Activated naive CD8-positive, alpha-beta T cell (primary cell): ENCODE data around the gene CEP19.

Source experiments
- H3K27ac Mint-ChIP-seq: one replicate; pipeline ENCODE4 v1.8.0; 2021; ENCODE audit warnings: mixed read lengths
- H3K27me3 Mint-ChIP-seq: one replicate; pipeline ENCODE4 v1.8.0; 2021; ENCODE audit warnings: mixed read lengths
- H3K36me3 Mint-ChIP-seq: one replicate; pipeline ENCODE4 v1.8.0; 2021; ENCODE audit warnings: mixed read lengths
- H3K4me1 Mint-ChIP-seq: one replicate; pipeline ENCODE4 v1.8.0; 2021; ENCODE audit warnings: low read depth, mixed read lengths
- H3K4me3 Mint-ChIP-seq: one replicate; pipeline ENCODE4 v1.8.0; 2021; ENCODE audit warnings: mild to moderate bottlenecking, mixed read lengths
- H3K9me3 Mint-ChIP-seq: one replicate; pipeline ENCODE4 v1.8.0; 2021; ENCODE audit warnings: low read depth, mixed read lengths

Gene CEP19

DNA sequence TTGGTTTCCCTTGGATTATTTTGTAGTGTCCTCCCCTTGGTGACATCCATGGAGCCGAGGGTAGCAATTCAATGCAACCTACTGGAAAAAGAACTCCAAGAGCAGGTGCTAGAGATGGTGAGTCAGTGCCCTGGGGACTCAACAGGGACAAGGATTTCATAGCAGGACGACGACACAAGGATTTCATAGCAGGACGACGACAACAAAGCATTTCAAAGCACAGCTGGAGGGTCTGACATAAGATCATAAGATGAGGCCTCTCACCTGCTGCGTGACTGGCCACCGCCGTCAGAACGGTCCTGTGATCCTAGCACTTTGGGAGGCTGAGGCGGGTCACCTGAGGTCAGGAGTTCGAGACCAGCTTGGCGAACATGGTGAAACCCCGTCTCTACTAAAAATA lies 50.0 kb downstream of the CEP19 start:
- Mint-ChIP-seq H3K4me1 (no peaks in the 10 kb centered on the region), H3K27me3 (no peaks in the 10 kb centered on the region), H3K27ac (no peak overlapping the region), H3K4me3 (no peak overlapping the region), H3K36me3 (no peaks in the 10 kb centered on the region), H3K9me3 (no peaks in the 10 kb centered on the region)

DNA sequence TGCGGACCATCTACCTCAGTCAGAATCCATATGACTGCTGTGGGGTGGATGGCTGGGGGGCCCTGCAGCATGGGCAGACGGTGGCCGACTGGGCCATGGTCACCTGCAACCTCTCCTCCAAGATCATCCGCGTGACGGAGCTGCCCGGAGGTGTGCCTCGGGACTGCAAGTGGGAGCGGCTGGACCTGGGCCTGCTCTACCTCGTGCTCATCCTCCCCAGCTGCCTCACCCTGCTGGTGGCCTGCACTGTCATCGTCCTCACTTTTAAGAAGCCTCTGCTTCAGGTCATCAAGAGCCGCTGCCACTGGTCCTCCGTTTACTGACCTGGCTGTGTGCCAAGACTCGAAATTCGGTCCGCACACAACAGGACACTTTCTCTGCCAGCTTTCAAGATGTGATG lies 50.6 kb downstream of the CEP19 start:
- Mint-ChIP-seq H3K27ac (no peak overlapping the region), H3K9me3 (no peaks in the 10 kb centered on the region), H3K27me3 (no peaks in the 10 kb centered on the region), H3K36me3 (no peaks in the 10 kb centered on the region), H3K4me3 (no peak overlapping the region), H3K4me1 (no peaks in the 10 kb centered on the region)

DNA sequence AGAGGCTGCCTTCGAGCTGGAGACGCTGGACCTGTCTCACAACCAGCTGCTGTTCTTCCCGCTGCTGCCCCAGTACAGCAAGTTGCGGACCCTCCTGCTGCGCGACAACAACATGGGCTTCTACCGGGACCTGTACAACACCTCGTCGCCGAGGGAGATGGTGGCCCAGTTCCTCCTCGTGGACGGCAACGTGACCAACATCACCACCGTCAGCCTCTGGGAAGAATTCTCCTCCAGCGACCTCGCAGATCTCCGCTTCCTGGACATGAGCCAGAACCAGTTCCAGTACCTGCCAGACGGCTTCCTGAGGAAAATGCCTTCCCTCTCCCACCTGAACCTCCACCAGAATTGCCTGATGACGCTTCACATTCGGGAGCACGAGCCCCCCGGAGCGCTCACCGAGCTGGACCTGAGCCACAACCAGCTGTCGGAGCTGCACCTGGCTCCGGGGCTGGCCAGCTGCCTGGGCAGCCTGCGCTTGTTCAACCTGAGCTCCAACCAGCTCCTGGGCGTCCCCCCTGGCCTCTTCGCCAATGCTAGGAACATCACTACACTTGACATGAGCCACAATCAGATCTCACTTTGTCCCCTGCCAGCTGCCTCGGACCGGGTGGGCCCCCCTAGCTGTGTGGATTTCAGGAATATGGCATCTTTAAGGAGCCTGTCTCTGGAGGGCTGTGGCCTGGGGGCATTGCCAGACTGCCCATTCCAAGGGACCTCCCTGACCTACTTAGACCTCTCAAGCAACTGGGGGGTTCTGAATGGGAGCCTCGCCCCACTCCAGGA lies 51.5 kb downstream of the CEP19 start:
- Mint-ChIP-seq H3K4me1 (no peaks in the 10 kb centered on the region), H3K4me3 (no peak overlapping the region), H3K9me3 (no peaks in the 10 kb centered on the region), H3K27me3 (no peaks in the 10 kb centered on the region), H3K36me3 (no peaks in the 10 kb centered on the region), H3K27ac (no peak overlapping the region)

DNA sequence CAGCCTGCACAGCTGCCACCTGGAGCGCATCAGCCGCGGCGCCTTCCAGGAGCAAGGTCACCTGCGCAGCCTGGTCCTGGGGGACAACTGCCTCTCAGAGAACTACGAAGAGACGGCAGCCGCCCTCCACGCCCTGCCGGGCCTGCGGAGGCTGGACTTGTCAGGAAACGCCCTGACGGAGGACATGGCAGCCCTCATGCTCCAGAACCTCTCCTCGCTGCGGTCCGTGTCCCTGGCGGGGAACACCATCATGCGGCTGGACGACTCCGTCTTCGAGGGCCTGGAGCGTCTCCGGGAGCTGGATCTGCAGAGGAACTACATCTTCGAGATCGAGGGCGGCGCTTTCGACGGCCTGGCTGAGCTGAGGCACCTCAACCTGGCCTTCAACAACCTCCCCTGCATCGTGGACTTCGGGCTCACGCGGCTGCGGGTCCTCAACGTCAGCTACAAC lies 52.1 kb downstream of the CEP19 start:
- no peak overlapping the region for H3K4me3 Mint-ChIP-seq
- no peaks in the 10 kb centered on the region for H3K9me3 Mint-ChIP-seq
- no peaks in the 10 kb centered on the region for H3K36me3 Mint-ChIP-seq
- no peak overlapping the region for H3K27ac Mint-ChIP-seq
- H3K27me3 Mint-ChIP-seq, result no peaks in the 10 kb centered on the region
- no peaks in the 10 kb centered on the region for H3K4me1 Mint-ChIP-seq
